Neuronal stem cell (in vitro differentiated cells): ENCODE measurements around the gene CCN5.

ENCODE experiments used
- DNase-seq: peaks from one replicate; pipeline ENCODE4 v3.0.0-alpha.2; 2013; ENCODE audit warnings: low spot score
- H2AFZ ChIP-seq: one replicate; pipeline ENCODE4 v1.6.1; 2013; ENCODE audit warnings: mild to moderate bottlenecking, low read length, inconsistent platforms
- H2AK5ac ChIP-seq: 2 replicates; pipeline ENCODE4 v1.6.1; 2013; ENCODE audit warnings: low read depth, mild to moderate bottlenecking, inconsistent platforms, low read length, moderate library complexity, mixed read lengths
- H2BK120ac ChIP-seq: 2 replicates; pipeline ENCODE4 v1.6.1; 2013; ENCODE audit warnings: low read depth, mild to moderate bottlenecking, inconsistent platforms, low read length, moderate library complexity, mixed read lengths
- H2BK12ac ChIP-seq: one replicate; pipeline ENCODE4 v1.6.1; 2013; ENCODE audit warnings: low read length, inconsistent platforms
- H2BK15ac ChIP-seq: 2 replicates; pipeline ENCODE4 v1.6.1; 2013; ENCODE audit warnings: mild to moderate bottlenecking, low read length, inconsistent platforms, mixed read lengths
- H2BK5ac ChIP-seq: one replicate; pipeline ENCODE4 v1.6.1; 2013; ENCODE audit warnings: inconsistent platforms, mild to moderate bottlenecking, low read length, moderate library complexity
- H3K14ac ChIP-seq: one replicate; pipeline ENCODE4 v1.6.1; 2013; ENCODE audit warnings: low read length, inconsistent platforms
- H3K18ac ChIP-seq: 2 replicates; pipeline ENCODE4 v1.6.1; 2013; ENCODE audit warnings: low read length, inconsistent platforms
- H3K23ac ChIP-seq: 2 replicates; pipeline ENCODE4 v1.6.1; 2013; ENCODE audit warnings: low read depth, mild to moderate bottlenecking, mixed read lengths, low read length, inconsistent platforms; ENCODE audit not compliant: poor library complexity
- H3K27ac ChIP-seq: replicated peaks from 3 replicates; pipeline ENCODE4 v1.5.1; 2013; ENCODE audit warnings: low read length, inconsistent platforms
- H3K27me3 ChIP-seq, 3 experiments: 2 replicates each; pipeline ENCODE4 v1.6.1; 2013; ENCODE audit warnings: low read length in 3 of 3, mild to moderate bottlenecking in 2 of 3, inconsistent platforms in 1 of 3, low read depth in 1 of 3, mixed read lengths in 1 of 3, moderate library complexity in 1 of 3; ENCODE audit not compliant: control insufficient read depth in 3 of 3, insufficient read depth in 3 of 3
- H3K36me3 ChIP-seq, 2 donors: replicated peaks in 1 of 2; 2 replicates each; pipeline ENCODE4 v1.6.1; 2013; ENCODE audit warnings: low read length in 2 of 2; ENCODE audit not compliant: control insufficient read depth in 2 of 2, insufficient read depth in 2 of 2
- H3K4ac ChIP-seq: 2 replicates; pipeline ENCODE4 v1.6.1; 2013; ENCODE audit warnings: inconsistent platforms, mild to moderate bottlenecking, low read length, moderate library complexity
- H3K4me1 ChIP-seq, 2 donors: 1 replicate in 1 of 2; 2 replicates in 1 of 2; pipeline ENCODE4 v1.6.1; 2013; ENCODE audit warnings: low read length in 2 of 2, low read depth in 1 of 2; ENCODE audit not compliant: control insufficient read depth in 2 of 2, insufficient read depth in 1 of 2
- H3K4me2 ChIP-seq: one replicate; pipeline ENCODE4 v1.6.1; 2013; ENCODE audit warnings: mild to moderate bottlenecking, low read length, inconsistent platforms; ENCODE audit not compliant: insufficient read depth, poor library complexity, severe bottlenecking
- H3K4me3 ChIP-seq, 2 donors: 2 replicates each; pipeline ENCODE4 v1.5.1; 2013; ENCODE audit warnings: low read length in 2 of 2, mild to moderate bottlenecking in 2 of 2, inconsistent platforms in 1 of 2, moderate library complexity in 1 of 2
- H3K79me1 ChIP-seq: one replicate; pipeline ENCODE4 v1.6.1; 2013; ENCODE audit warnings: low read depth, mild to moderate bottlenecking, inconsistent platforms, low read length, moderate library complexity
- H3K9ac ChIP-seq: one replicate; pipeline ENCODE4 v1.6.1; 2013; ENCODE audit warnings: mild to moderate bottlenecking, low read depth, low read length, inconsistent platforms; ENCODE audit not compliant: poor library complexity
- H3K9me3 ChIP-seq, 2 donors: replicated peaks in 1 of 2; 2 replicates each; pipeline versions ENCODE3 to v1.6.1; 2013; ENCODE audit warnings: low read length in 2 of 2, mild to moderate bottlenecking in 2 of 2, inconsistent platforms in 1 of 2, low read depth in 1 of 2, mixed read lengths in 1 of 2, moderate library complexity in 1 of 2; ENCODE audit not compliant: control insufficient read depth in 2 of 2, insufficient read depth in 1 of 2
- H4K8ac ChIP-seq: one replicate; pipeline ENCODE4 v1.6.1; 2013; ENCODE audit warnings: low read depth, mild to moderate bottlenecking, inconsistent platforms, low read length, moderate library complexity
- H4K91ac ChIP-seq: one replicate; pipeline ENCODE4 v1.6.1; 2013; ENCODE audit warnings: low read length, low read depth, mild to moderate bottlenecking, inconsistent platforms; ENCODE audit not compliant: poor library complexity
- WGBS, 2 donors: extraction: QIAGEN DNeasy Blood & Tissue Kit; methylation state at CpG; one replicate each; pipeline ENCODE4 v1.1.7; 2013; ENCODE audit warnings: missing lambda C conversion rate in 2 of 2, mixed read lengths in 1 of 2; ENCODE audit not compliant: insufficient read length in 2 of 2, insufficient replicate concordance in 1 of 2; ENCODE audit errors: extremely low coverage in 2 of 2; 5-methylcytosine and 5-hydroxymethylcytosine counted together

CCN5 gene

GRCh38 chr20:44719841-44720240, 4.7 kb downstream of the CCN5 start:
- H2BK15ac ChIP-seq = no peak overlapping the region
- H2BK5ac ChIP-seq = no peak overlapping the region
- no peaks in the 10 kb centered on the region for H3K79me1 ChIP-seq
- no peak overlapping the region for H2AK5ac ChIP-seq
- H3K23ac ChIP-seq = no peak overlapping the region
- H3K4ac ChIP-seq = no peak overlapping the region
- H3K27me3 ChIP-seq = peaks cover 0 to 8% (median 0%) of the 10 kb centered on the region in 3 experiments
- H4K8ac ChIP-seq = no peak overlapping the region
- H3K4me2 ChIP-seq = no peak overlapping the region
- no peak overlapping the region for H3K27ac ChIP-seq
- H2AFZ ChIP-seq = no peak overlapping the region
- H2BK120ac ChIP-seq = no peak overlapping the region
- no CpG with 5 or more reads among the region's 19 CpGs for WGBS, 2 donors
- H3K4me1 ChIP-seq = peaks cover 0 to 4% of the 10 kb centered on the region in 2 donors
- H3K4me3 ChIP-seq = no peak overlapping the region
- no peaks in the 10 kb centered on the region for H3K9me3 ChIP-seq
- no peak overlapping the region for H2BK12ac ChIP-seq
- H3K14ac ChIP-seq = peak overlapping the region; percentile 87
- no peak overlapping the region for H3K9ac ChIP-seq
- H3K18ac ChIP-seq = no peak overlapping the region
- no peaks in the 10 kb centered on the region for H3K36me3 ChIP-seq
- no peak for DNase-seq
- H4K91ac ChIP-seq = no peak overlapping the region

GRCh38 chr20:44720621-44720996, 5.4 kb downstream of the CCN5 start:
- Histone ChIP-seq H2BK15ac (no peak overlapping the region), H2AK5ac (no peak overlapping the region), H3K9me3 (no peaks in the 10 kb centered on the region), H3K4me3 (no peak overlapping the region), H3K27ac (no peak overlapping the region), H2BK120ac (no peak overlapping the region), H4K91ac (no peak overlapping the region), H3K23ac (no peak overlapping the region), H2BK5ac (no peak overlapping the region), H3K4ac (peak overlapping the region; percentile 40), H2BK12ac (no peak overlapping the region), H3K79me1 (no peaks in the 10 kb centered on the region), H3K18ac (no peak overlapping the region), H3K4me1 (peaks cover 0 to 4% of the 10 kb centered on the region in 2 donors), H3K9ac (no peak overlapping the region), H2AFZ (no peak overlapping the region), H4K8ac (no peak overlapping the region), H3K36me3 (no peaks in the 10 kb centered on the region), H3K4me2 (no peak overlapping the region), H3K14ac (no peak overlapping the region), H3K27me3 (peaks cover 0 to 8% (median 0%) of the 10 kb centered on the region in 3 experiments)
- DNase-seq = no peak
- WGBS, 2 donors = no CpG with 5 or more reads among the region's 7 CpGs

- H2BK15ac ChIP-seq = no peak overlapping the region
- H3K4me3 ChIP-seq = no peak overlapping the region
- H4K91ac ChIP-seq = no peak overlapping the region
- H2AK5ac ChIP-seq = no peak overlapping the region
- H2BK12ac ChIP-seq = no peak overlapping the region
- no peak overlapping the region for H4K8ac ChIP-seq
- H3K9ac ChIP-seq = no peak overlapping the region
- no peaks in the 10 kb centered on the region for H3K36me3 ChIP-seq
- H2BK5ac ChIP-seq = no peak overlapping the region
- no peak overlapping the region for H3K18ac ChIP-seq
- no CpG with 5 or more reads among the region's 11 CpGs for WGBS, 2 donors
- no peak overlapping the region for H3K27ac ChIP-seq
- H3K9me3 ChIP-seq = no peaks in the 10 kb centered on the region
- H3K23ac ChIP-seq = no peak overlapping the region
- H2AFZ ChIP-seq = no peak overlapping the region
- peaks cover 0 to 8% (median 0%) of the 10 kb centered on the region in 3 experiments for H3K27me3 ChIP-seq
- H3K4me1 ChIP-seq = peaks cover 0 to 4% of the 10 kb centered on the region in 2 donors
- H3K4ac ChIP-seq = no peak overlapping the region
- no peak overlapping the region for H3K14ac ChIP-seq
- H3K79me1 ChIP-seq = no peaks in the 10 kb centered on the region
- H2BK120ac ChIP-seq = no peak overlapping the region
- no peak overlapping the region for H3K4me2 ChIP-seq
- DNase-seq = no peak
Observed at GRCh38 chr20:44720997-44721784, 6.0 kb downstream of the CCN5 start.

DNA sequence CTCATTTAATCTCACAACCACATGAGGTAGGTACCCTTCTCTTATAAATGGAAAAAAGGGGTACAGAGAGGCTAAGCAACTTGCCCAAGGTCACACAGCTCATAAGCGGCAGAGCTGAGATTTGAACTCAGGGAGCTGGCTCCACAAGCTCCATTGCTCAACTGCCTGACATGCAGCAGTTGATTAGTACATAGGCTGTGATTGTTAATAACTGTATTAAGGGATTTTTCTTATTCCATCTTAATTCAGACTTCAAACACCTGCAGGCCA, 6.6 kb downstream of the CCN5 start:
- no peak overlapping the region for H3K4me2 ChIP-seq
- no peak for DNase-seq
- no peak overlapping the region for H3K14ac ChIP-seq
- no peak overlapping the region for H4K91ac ChIP-seq
- H3K9ac ChIP-seq = no peak overlapping the region
- no peak overlapping the region for H2BK5ac ChIP-seq
- no peak overlapping the region for H2BK120ac ChIP-seq
- H3K4ac ChIP-seq = no peak overlapping the region
- H3K4me1 ChIP-seq = peaks cover 0 to 4% of the 10 kb centered on the region in 2 donors
- H3K27ac ChIP-seq = no peak overlapping the region
- H3K18ac ChIP-seq = no peak overlapping the region
- no peaks in the 10 kb centered on the region for H3K36me3 ChIP-seq
- H2AK5ac ChIP-seq = no peak overlapping the region
- WGBS, 2 donors = no CpG with 5 or more reads among the region's 1 CpG
- H2AFZ ChIP-seq = no peak overlapping the region
- H3K23ac ChIP-seq = no peak overlapping the region
- H4K8ac ChIP-seq = no peak overlapping the region
- H3K27me3 ChIP-seq = peaks cover 0 to 8% (median 0%) of the 10 kb centered on the region in 3 experiments
- H3K9me3 ChIP-seq = no peaks in the 10 kb centered on the region
- no peak overlapping the region for H3K4me3 ChIP-seq
- H2BK15ac ChIP-seq = no peak overlapping the region
- H2BK12ac ChIP-seq = no peak overlapping the region
- no peaks in the 10 kb centered on the region for H3K79me1 ChIP-seq
